Measurements from ENCODE around the gene RWDD4.

Gene RWDD4

GRCh38 chr4:183610033-183610432 lies 49.0 kb downstream of the RWDD4 start:
- H3K27ac ChIP-seq (replicated peaks) = no peak overlapping the region
- TF ChIP-seq CTCF (IDR thresholded peaks at IDR 0.05; ENCODE audit: insufficient read depth, low read length) (no peak), SPI1 (IDR thresholded peaks at IDR 0.05; ENCODE audit: borderline replicate concordance, low read depth) (no peak), REST (IDR thresholded peaks at IDR 0.05; ENCODE audit: insufficient replicate concordance, low read depth) (no peak), GABPA (IDR thresholded peaks at IDR 0.05; ENCODE audit: low read depth) (no peak)
- H3K27me3 ChIP-seq (ENCODE audit: insufficient read depth, poor library complexity, severe bottlenecking) = no peaks in the 10 kb centered on the region
- no peak for DNase-seq (ENCODE audit: low read depth in 1 of 2, low spot score in 1 of 2)
- H3K4me3 ChIP-seq (replicated peaks; ENCODE audit: insufficient read depth, low read length) = no peak overlapping the region

- DNase-seq (ENCODE audit: low read depth in 1 of 2, low spot score in 1 of 2) = no peak
- H3K4me3 ChIP-seq (replicated peaks; ENCODE audit: insufficient read depth, low read length) = no peak overlapping the region
- H3K27ac ChIP-seq (replicated peaks) = no peak overlapping the region
- no peaks in the 10 kb centered on the region for H3K27me3 ChIP-seq (ENCODE audit: insufficient read depth, poor library complexity, severe bottlenecking)
- TF ChIP-seq REST (IDR thresholded peaks at IDR 0.05; ENCODE audit: insufficient replicate concordance, low read depth) (no peak), POLR2AphosphoS5 (IDR thresholded peaks at IDR 0.05; ENCODE audit: low read depth) (no peak), CTCF (IDR thresholded peaks at IDR 0.05; ENCODE audit: insufficient read depth, low read length) (no peak), SPI1 (IDR thresholded peaks at IDR 0.05; ENCODE audit: borderline replicate concordance, low read depth) (no peak), GABPA (IDR thresholded peaks at IDR 0.05; ENCODE audit: low read depth) (no peak)
Measured at GRCh38 chr4:183609151-183609550, 49.8 kb downstream of the RWDD4 start.

- no peak for TF ChIP-seq SPI1 (IDR thresholded peaks at IDR 0.05; ENCODE audit: borderline replicate concordance, low read depth)
- TF ChIP-seq POLR2AphosphoS5 (IDR thresholded peaks at IDR 0.05; ENCODE audit: low read depth) = no peak
- TF ChIP-seq GABPA (IDR thresholded peaks at IDR 0.05; ENCODE audit: low read depth) = no peak
- no peak for TF ChIP-seq REST (IDR thresholded peaks at IDR 0.05; ENCODE audit: insufficient replicate concordance, low read depth)
- Histone ChIP-seq H3K27ac (replicated peaks) (no peak overlapping the region), H3K27me3 (ENCODE audit: insufficient read depth, poor library complexity, severe bottlenecking) (no peaks in the 10 kb centered on the region), H3K4me3 (replicated peaks; ENCODE audit: insufficient read depth, low read length) (no peak overlapping the region)
- DNase-seq (ENCODE audit: low read depth in 1 of 2, low spot score in 1 of 2) = no peak
Measured at GRCh38 chr4:183607894-183608293, 51.1 kb downstream of the RWDD4 start.
